ENCODE measurements around the gene UBQLNL. TPM values are rescaled to one million over a fixed set of nuclear protein-coding genes. Genes with fewer than 3 reads are reported as not detected.

Gene UBQLNL
- total RNA-seq, 1 experiment from 2014 or later, result not detected

- Histone ChIP-seq H3K36me3 (replicated peaks; ENCODE audit: control insufficient read depth, insufficient read depth, low read length) (no peaks in the 10 kb centered on the region), H3K4me3 (ENCODE audit: insufficient read depth, low read depth, low read length) (no peak overlapping the region), H3K27me3 (ENCODE audit: control insufficient read depth, insufficient read depth, low read length) (no peaks in the 10 kb centered on the region)
- no peak for DNase-seq
Measured at GRCh38 chr11:5488798-5489399, 27.6 kb downstream of the UBQLNL start.

GRCh38 chr11:5488385-5488784 is 28.1 kb downstream of the UBQLNL start, which contains the start of gene OR52D1:
Gene OR52D1, plus strand, starts transcription at chr11:5488685. Its CDS starts 22 bp downstream, at chr11:5488707.
- no peak for DNase-seq
- H3K27me3 ChIP-seq (ENCODE audit: control insufficient read depth, insufficient read depth, low read length), result no peaks in the 10 kb centered on the region
- no peaks in the 10 kb centered on the region for H3K36me3 ChIP-seq (replicated peaks; ENCODE audit: control insufficient read depth, insufficient read depth, low read length)
- no peak within 1 kb of the TSS for H3K4me3 ChIP-seq (ENCODE audit: insufficient read depth, low read depth, low read length)

- DNase-seq, result no peak
- no peaks in the 10 kb centered on the region for H3K27me3 ChIP-seq (ENCODE audit: control insufficient read depth, insufficient read depth, low read length)
- H3K4me3 ChIP-seq (ENCODE audit: insufficient read depth, low read depth, low read length), result no peak overlapping the region
- H3K36me3 ChIP-seq (replicated peaks; ENCODE audit: control insufficient read depth, insufficient read depth, low read length), result no peaks in the 10 kb centered on the region
Measured at GRCh38 chr11:5486421-5486820, 30.1 kb downstream of the UBQLNL start.

- Histone ChIP-seq H3K4me3 (ENCODE audit: insufficient read depth, low read depth, low read length) (no peak overlapping the region), H3K36me3 (replicated peaks; ENCODE audit: control insufficient read depth, insufficient read depth, low read length) (no peaks in the 10 kb centered on the region), H3K27me3 (ENCODE audit: control insufficient read depth, insufficient read depth, low read length) (no peaks in the 10 kb centered on the region)
- DNase-seq, result no peak
Measured at GRCh38 chr11:5486003-5486402, 30.5 kb downstream of the UBQLNL start.

GRCh38 chr11:5476186-5476819 is 40.2 kb downstream of the UBQLNL start:
- no peaks in the 10 kb centered on the region for H3K36me3 ChIP-seq (replicated peaks; ENCODE audit: control insufficient read depth, insufficient read depth, low read length)
- peak; percentile 73 for DNase-seq
- H3K4me3 ChIP-seq (ENCODE audit: insufficient read depth, low read depth, low read length), result no peak overlapping the region
- no peaks in the 10 kb centered on the region for H3K27me3 ChIP-seq (ENCODE audit: control insufficient read depth, insufficient read depth, low read length)

GRCh38 chr11:5473921-5474320 is 42.6 kb downstream of the UBQLNL start:
- H3K36me3 ChIP-seq (replicated peaks; ENCODE audit: control insufficient read depth, insufficient read depth, low read length), result no peaks in the 10 kb centered on the region
- H3K4me3 ChIP-seq (ENCODE audit: insufficient read depth, low read depth, low read length), result no peak overlapping the region
- H3K27me3 ChIP-seq (ENCODE audit: control insufficient read depth, insufficient read depth, low read length), result no peaks in the 10 kb centered on the region
- DNase-seq, result no peak

GRCh38 chr11:5467527-5467926 is 49.0 kb downstream of the UBQLNL start:
- Histone ChIP-seq H3K4me3 (ENCODE audit: insufficient read depth, low read depth, low read length) (no peak overlapping the region), H3K36me3 (replicated peaks; ENCODE audit: control insufficient read depth, insufficient read depth, low read length) (no peaks in the 10 kb centered on the region), H3K27me3 (ENCODE audit: control insufficient read depth, insufficient read depth, low read length) (no peaks in the 10 kb centered on the region; the same call in 1 of the 2 replicates)
- no peak for DNase-seq

Other genes starting within 250 kb of the UBQLNL start
- gene HBE1, start 246.8 kb downstream of the UBQLNL start, total RNA-seq (2014; rRNA removed; shearing (Covaris generic)), result 1.5 and 3.4 TPM in 2 replicates
- not detected in 2 replicates for gene OR51B4, start 214.8 kb downstream of the UBQLNL start, total RNA-seq (2014; rRNA removed; shearing (Covaris generic))
- gene OR51B2, start 192.4 kb downstream of the UBQLNL start, total RNA-seq (2014; rRNA removed; shearing (Covaris generic)), result not detected in 2 replicates
- 0.15 TPM in 1 of 2 replicates, not detected in the other for gene OR51B5, start 173.2 kb downstream of the UBQLNL start, total RNA-seq (2014; rRNA removed; shearing (Covaris generic))
- not detected in 2 replicates for gene OR51B6, start 165.2 kb downstream of the UBQLNL start, total RNA-seq (2014; rRNA removed; shearing (Covaris generic))
- not detected in 2 replicates for gene OR51M1, start 132.9 kb downstream of the UBQLNL start, total RNA-seq (2014; rRNA removed; shearing (Covaris generic))
- gene OR51Q1, start 94.6 kb downstream of the UBQLNL start, total RNA-seq (2014; rRNA removed; shearing (Covaris generic)), result not detected in 2 replicates
- not detected in 2 replicates for gene OR51I1, start 75.2 kb downstream of the UBQLNL start, total RNA-seq (2014; rRNA removed; shearing (Covaris generic))
- gene OR51I2, start 67.4 kb downstream of the UBQLNL start, total RNA-seq (2014; rRNA removed; shearing (Covaris generic)), result not detected in 2 replicates
- gene OR52D1, start 28.0 kb downstream of the UBQLNL start, total RNA-seq (2014; rRNA removed; shearing (Covaris generic)), result not detected in 2 replicates
- gene UBQLN3, start 6.7 kb downstream of the UBQLNL start, total RNA-seq (2014; rRNA removed; shearing (Covaris generic)), result not detected in 2 replicates
- 0.30 TPM in 1 of 2 replicates, not detected in the other for gene OR52H1, start 31.8 kb upstream of the UBQLNL start, total RNA-seq (2014; rRNA removed; shearing (Covaris generic))
- gene OR52B6, start 64.2 kb upstream of the UBQLNL start, total RNA-seq (2014; rRNA removed; shearing (Covaris generic)), result not detected in 2 replicates
- 27.4 and 40.6 TPM in 2 replicates for gene TRIM6, start 79.9 kb upstream of the UBQLNL start, total RNA-seq (2014; rRNA removed; shearing (Covaris generic))
- gene TRIM34, start 108.3 kb upstream of the UBQLNL start, total RNA-seq (2014; rRNA removed; shearing (Covaris generic)), result 1.4 and 1.6 TPM in 2 replicates
- gene TRIM5, start 168.4 kb upstream of the UBQLNL start, total RNA-seq (2014; rRNA removed; shearing (Covaris generic)), result 12.3 and 20.8 TPM in 2 replicates
- gene TRIM22, start 173.1 kb upstream of the UBQLNL start, total RNA-seq (2014; rRNA removed; shearing (Covaris generic)), result 2.6 and 3.0 TPM in 2 replicates
- gene OR56B1, start 219.7 kb upstream of the UBQLNL start, total RNA-seq (2014; rRNA removed; shearing (Covaris generic)), result not detected in 2 replicates
- not detected in 2 replicates for gene OR52N4, start 237.5 kb upstream of the UBQLNL start, total RNA-seq (2014; rRNA removed; shearing (Covaris generic))

Measured in H7 (cell line).